GM15510 (cell line): ENCODE results near the gene DPF3.

ENCODE experiments used
- POLR2A ChIP-seq: IDR thresholded peaks from 3 replicates; pipeline ENCODE4 v1.6.1; 2011; ENCODE audit warnings: borderline replicate concordance; ENCODE audit not compliant: insufficient read length; ENCODE audit errors: extremely low read depth

Gene DPF3

DNA sequence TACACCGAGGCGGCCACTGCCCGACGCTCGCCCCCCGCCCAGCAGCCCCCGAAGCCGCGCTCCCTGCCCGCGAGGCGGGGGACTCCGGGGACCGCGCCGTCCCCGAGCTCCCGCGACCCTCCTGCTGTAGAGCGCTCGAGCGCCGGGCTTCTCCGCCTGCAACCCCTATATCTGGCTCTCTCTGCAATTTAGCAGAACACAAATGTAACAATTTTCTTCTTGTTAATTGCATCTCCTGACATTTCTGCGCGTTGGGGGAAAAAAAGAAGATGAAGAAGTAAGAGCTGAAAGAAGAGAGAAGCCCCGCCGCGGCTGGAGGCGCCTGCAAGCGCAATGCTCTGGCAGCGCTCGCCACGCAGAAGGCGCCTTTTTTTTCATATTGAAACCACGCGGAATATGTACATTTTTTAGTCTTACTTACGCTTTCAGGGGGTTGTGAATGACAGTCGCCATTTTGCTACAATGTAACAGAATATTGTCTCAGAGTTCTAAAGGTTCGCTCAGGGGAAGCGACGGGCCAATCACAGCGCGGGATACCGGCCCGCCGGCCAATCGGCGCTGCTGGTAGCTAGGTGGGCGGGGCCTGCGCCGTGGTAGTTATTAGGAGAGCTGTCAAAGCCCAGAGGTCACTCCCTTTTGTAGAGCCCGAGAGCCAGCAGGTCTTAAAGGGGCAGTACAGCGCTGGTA, at the start of gene DPF3:
Gene DPF3, minus strand, starts transcription at position 466 of the 687 bp plus-strand sequence. Its CDS starts 13 bp downstream, at position 453.
- TF ChIP-seq POLR2A: no peak

DNA sequence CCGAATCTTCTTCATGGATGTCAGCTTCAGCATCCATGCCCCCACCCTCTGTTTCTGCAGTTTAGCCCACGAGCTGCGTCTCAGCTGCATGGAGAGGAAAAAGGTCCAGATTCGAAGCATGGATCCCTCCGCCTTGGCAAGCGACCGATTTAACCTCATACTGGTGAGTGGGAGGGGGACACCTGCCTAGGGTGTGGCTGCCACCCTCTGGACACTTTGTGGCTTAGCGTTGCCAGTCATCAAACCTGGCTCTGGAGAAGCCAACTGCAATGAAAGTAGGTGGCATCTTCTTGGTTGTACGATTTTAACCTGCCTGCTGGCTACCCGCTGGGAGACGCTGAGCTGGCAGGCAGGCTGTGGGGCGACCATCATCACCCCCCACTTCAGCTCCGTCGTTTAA, 49.0 kb upstream of the DPF3 start:
- TF ChIP-seq POLR2A: no peak

DNA sequence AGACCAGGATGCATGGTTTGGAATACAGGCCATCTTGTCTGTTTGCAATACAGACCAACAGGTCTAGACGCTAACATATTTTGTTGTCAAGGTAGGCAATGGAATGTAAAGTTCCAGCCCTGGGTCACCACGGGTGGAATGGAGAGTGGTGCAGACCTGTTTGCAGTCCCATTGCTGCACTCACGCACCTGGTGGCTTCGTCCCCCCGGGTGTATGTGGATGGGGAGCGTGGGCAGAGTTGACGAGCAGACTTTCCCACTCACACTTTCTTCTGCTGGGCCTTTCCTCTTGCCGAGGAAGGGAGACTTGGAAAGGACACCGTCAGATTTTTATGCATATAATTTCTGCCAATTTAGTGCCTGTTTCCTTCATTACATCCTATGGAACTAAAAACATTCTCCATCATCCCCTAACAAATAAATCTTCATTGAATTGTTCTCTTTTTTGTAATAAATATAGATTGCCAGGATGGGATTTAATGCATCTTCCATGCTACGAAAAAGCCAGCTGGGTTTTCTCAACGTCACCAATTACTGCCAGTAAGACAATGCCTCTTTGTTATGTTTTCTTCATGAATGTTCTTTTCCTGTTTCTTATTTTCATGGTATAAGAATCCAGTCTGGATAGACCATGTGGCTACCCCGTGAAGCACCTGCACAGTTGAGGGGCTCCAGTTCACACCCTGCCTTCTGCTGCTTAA, 47.5 kb upstream of the DPF3 start:
- TF ChIP-seq POLR2A: no peak

DNA sequence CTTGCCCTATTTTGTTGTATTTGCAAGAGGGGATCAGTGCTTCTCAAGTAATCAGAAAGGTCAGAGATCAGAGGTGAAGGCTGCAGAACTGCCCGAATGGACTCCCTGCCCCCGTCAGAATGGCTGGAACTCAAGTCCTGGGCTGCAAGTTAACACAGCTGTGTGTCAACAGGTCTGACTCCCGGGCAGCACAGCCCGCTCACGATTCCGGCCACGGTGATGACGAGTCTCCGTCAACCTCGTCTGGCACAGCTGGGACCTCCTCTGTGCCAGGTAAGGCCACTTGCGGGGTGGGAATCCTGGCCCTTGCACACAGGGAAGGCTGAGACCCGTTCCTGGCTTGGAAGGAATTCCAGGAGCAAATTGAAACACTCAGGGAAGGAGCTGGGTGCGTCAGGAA, 45.7 kb upstream of the DPF3 start:
- no peak for TF ChIP-seq POLR2A

DNA sequence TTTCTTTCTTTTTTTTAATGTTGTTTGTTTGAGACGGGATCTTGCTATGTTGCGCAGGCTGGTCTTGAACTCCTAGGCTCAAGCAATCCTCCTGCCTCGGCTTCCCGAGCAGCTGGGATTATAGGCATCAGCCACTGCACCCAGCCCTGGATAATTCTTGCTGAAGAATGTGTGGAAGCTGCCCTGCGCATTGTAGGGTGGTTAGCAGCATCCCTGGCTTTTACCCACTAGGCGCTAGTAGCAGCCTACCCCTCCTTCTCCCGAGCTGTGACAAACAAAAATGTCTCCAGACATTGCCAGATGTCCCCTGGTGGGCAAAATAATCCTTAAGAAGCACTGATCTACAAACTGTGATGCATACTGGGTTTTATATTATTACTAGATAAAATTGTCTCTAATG, 39.0 kb upstream of the DPF3 start:
- no peak for TF ChIP-seq POLR2A

DNA sequence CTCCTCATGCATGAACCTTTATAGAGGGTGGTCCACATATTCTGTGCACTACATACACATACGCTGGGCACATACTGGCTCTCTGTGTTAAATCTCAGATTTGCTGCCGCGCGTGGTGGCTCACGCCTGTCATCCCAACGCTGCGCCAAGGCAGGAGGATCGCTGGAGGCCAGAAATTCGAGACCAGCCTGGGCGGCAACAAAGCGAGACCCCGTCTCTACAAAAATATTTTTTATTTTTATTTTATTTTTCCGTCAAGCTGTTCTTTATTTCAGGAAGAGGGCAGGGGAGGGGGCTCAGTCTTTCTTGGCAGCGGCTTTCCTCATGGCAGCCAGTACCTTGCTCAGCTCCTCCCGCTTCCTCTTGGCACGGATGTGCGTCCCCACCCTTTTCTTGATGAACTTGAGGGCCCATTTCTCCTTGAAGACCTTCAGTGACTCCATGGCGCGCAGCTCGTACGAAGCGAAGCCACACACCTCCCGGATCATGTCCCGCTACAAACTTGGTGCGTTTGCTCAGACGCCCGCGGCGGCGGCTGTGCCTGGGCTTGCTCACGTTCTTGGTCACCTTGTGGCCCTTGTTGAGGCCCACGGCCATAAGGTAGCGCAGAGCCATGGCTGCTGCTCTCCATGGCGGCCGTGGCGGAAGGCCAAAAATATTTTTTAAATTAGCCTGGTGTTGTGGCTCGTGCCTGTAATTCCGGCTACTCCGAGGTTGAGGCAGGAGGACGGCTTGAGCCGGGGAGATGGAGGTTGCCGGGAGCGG, 35.6 kb upstream of the DPF3 start:
- TF ChIP-seq POLR2A: no peak

DNA sequence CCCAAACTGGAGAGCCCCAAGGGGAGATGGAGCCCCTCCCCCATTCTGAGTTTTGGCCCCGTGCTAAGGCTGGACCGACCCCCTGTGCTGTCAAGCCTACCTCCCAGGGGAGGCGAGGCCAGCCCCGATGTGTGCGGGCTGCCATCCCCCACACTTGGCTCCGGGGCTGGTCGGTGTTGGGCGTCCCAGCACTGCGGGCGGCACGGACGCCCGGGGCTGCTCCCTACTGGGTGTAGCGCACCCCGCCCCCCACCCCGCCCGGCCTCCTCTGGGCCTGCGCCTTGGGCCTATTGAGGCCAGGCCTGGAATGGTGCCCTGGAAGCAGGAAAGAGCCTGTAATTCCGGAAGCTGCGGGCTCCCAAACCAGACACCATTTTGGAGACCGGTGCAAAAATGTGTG, 35.0 kb upstream of the DPF3 start:
- no peak for TF ChIP-seq POLR2A

DNA sequence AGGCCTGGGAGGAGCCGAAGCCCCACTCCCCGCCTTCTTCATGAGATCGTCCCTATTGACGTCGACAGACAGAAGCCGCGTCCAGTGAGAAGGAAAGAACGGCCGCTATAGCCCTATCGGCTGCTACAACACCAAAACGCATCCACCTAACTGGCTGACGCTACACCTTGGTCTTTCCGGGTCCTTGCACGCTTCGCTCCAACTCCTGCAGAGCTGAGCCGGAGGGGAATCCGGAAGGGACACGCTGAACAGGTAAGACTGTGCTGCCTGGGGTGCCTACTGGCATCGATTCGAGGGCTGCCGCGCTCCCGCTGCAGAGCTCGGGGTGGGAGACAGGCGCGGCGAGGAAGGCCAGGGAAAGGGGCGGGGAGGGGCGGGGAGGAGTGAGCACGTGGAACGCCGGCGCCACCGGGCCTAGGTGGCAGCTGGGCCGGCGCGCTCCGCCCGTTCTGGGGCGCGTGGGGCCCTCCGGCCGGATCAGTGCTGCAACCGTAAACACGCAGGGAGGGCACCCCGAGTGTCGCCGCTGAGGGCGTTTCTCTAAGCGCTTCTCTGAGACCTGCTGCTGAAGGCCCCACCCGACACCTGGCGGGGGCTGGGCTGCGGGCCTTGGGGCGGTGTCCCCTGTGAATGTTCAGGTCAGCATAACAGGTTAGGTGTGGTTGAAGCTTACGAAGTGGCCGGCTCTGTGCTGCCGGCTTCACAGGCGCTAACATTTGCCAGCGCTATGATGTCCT, 32.6 kb upstream of the DPF3 start, which contains the start of gene DCAF4:
Gene DCAF4, plus strand, starts transcription at position 173 of the 737 bp plus-strand sequence. CDS start 11,515 bp downstream, outside the sequence.
- peak; percentile 49 for TF ChIP-seq POLR2A

DNA sequence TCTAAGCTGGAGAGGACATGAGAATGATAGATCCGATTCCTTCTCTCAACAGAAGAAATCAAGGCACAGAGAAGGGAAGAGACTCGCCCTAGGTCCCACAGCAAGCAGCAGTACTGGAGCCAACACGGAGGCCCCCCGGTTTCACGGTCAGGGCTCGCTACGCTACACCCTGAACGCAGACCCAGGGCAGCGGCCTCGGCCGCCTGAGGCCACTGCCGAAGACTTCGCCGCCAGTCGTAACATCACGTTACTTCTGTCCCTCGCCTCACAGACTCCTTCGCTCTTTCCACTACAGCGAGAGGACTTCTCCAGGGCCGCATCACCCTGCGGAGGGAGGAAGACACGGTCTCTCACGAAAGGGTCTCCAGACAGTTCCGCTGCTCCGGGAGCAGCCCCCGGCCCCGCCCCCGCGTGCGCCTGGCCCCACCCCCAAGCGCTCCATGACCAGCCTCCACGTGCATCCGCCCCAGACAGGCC, 32.0 kb upstream of the DPF3 start:
- no peak for TF ChIP-seq POLR2A

DNA sequence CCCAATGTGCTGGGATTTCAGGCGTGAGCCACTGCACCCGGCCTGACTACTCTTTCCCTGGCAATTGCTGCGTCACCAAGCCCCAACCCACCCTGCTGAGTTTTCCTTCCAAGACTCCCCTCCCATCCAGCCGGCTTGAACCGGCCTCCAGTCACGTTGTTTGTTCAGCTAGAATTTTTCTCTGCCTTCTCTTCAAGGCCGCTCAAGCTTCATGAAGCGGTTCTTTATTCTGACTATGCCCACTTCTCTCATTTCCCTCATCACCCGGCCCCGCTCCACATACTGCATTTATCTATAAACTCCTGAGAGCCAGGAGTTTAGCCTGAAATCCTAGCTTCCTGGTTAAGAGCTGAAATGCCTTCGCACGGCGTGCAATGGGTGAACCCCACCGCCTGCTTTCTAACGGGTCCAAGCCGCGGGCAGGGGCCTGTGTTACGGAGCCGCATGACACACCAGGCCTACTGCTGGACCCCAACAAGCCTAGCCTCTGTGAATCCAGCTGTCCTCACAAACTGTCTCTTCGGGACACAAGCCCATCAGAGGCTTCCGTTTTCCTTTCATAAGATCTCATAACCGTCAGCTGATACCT, 31.4 kb upstream of the DPF3 start:
- TF ChIP-seq POLR2A: no peak

DNA sequence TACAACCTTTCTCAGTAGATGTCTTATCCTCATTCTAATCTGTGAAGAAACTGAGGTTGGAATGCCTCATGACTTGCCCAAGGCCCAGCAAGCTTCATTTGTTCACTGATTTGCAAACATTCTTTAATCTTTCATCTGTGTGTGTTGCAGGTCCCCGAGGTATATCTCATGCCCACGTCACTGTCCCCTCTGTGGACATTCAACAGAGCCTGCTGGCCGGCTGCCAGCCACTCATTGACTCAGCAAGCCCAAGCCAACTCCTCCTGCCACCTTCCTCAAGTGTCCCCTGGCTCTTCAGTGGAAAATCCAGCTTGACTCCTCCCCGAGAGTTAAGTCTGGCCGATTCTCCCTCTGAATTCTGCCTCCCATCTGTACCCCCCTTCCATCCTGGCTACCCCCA, 30.4 kb upstream of the DPF3 start:
- TF ChIP-seq POLR2A: no peak

DNA sequence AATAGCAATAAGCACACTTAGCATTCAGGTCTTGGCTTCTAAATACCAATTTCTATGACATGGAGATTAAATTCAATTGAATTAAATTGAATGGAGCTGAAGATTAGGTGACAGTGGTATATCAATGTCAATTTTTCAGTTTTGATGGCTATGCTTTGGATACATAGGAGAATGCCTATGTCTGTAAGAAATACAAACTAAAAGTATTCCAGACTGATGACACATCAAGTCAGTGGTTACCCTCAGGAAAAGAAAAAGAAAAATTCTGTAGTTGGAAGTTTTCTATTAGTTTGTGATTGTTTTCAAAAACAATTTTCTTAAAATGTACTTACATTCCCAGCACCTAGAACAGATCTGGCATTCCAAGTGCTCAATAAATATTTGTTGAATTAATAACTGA, 27.5 kb upstream of the DPF3 start:
- TF ChIP-seq POLR2A: no peak

DNA sequence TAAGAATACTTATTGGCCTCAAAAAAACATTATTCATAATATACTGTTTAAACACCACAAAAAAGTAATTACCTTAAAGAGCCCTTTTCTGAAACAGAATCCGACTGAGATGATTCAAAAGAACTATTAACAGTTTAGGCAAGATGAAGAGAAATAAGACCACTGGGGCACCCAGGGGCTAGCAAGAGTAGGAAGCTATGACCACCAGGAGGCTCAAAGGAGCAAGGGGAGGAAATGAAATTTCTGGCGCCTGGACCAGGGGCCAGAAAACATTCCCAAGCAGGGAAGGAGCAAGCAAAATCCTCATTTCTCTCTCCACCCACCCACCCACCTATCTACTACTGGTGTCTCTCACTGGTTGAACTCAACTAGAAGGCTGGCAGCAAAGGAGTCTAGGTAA, 26.1 kb upstream of the DPF3 start:
- no peak for TF ChIP-seq POLR2A

DNA sequence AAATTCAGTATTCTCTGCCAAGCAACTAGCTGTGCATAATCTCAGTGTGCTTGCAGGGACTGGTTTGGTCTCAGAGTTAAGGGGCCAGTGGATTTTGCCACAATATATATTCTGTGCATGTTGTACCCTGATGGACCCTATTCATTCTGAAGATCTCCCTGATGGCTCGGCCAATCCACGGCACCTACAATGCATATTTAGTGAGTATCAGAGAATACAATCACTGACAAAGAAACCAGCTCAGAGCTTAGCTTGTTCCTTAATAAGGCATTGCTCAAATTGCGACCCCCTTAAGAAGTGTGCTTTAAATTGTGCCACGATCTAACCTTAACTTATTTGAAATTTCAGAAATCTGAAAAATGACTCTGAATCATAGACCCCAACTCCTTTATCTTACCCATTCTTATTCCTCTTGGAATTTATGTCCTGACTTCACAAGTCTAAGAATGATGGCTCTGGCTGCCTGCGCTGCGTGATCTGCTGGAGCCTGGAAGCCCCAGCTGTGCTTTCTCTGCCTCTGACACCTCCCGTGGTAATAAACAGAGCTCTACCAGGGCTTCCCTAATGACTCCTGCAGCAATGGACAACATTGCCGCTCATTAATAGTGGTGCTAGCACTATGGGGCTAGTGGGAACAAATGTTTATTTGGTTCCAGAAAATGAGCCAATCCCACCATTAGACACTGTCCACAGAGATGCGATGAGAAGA, 23.3 kb upstream of the DPF3 start:
- no peak for TF ChIP-seq POLR2A

DNA sequence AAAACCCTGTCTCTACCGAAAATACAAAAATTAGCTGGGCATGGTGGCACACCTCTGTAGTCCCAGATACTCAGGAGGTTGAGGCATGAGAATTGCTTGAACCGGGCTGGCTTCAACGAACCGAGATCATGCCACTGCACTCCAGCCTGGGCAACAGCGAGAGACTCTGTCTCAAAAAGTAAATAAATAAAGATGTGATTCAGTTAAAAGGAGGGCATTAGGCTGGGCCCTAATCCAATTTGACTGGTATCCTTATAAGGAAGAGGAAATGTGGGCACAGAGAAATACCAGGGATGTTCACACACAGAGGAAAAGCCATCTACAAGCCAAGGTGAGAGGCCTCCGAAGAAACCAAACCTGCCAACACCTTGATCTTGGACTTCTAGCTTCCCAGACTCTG, 22.3 kb upstream of the DPF3 start:
- TF ChIP-seq POLR2A: no peak

DNA sequence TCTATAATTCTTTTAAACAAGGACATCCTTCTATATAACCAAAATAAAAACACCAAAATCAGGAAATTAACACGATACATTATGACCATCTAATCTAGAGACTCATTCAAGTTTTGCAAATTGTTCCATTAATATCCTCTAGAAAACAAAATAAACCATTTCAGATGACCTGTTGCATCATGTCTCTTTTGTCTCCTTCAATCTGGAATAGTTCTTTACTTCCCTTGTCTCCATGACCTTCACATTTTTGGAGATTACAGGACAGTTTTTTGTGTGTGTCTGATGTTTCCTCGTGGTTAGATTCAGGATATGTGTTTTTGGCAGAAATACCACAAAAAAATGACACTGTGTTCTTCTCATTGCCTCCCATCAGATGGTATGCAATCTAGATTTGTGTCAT, 19.9 kb upstream of the DPF3 start:
- TF ChIP-seq POLR2A: no peak
